Measurements from ENCODE around the gene CFB.
A peak's percentile ranks its signal among the peaks of the same experiment; 100 is the strongest.

The CFB gene

DNA sequence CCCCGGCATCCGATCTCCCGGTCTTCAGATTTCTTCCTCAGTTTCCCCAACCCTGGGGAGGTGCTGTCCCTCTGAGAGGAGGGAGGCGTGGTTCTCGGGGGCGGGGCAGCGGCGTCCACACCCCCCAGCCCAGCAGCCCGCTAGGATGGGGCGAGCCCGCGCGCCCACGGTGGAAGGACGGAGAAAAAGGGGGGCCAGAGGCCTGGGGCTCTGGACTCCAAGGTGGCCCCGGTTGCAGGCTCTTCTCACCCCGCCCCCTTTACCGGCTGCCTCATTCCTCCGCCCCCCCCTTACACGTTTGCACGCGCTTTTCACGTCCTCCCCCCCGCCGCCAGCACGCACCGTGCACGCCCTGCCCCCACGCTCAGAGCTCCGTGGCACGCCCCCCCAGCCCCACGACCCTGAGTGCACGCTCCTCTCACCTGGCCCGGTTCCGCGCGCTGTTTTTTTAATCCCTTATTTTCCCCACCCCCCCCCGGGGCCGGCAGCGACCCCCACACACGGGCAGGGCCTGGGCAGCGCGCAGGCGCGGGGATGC lies 44.4 kb upstream of the CFB start:
- ATAC-seq, result peak; percentile 14; the same call in 2 of the 3 replicates

DNA sequence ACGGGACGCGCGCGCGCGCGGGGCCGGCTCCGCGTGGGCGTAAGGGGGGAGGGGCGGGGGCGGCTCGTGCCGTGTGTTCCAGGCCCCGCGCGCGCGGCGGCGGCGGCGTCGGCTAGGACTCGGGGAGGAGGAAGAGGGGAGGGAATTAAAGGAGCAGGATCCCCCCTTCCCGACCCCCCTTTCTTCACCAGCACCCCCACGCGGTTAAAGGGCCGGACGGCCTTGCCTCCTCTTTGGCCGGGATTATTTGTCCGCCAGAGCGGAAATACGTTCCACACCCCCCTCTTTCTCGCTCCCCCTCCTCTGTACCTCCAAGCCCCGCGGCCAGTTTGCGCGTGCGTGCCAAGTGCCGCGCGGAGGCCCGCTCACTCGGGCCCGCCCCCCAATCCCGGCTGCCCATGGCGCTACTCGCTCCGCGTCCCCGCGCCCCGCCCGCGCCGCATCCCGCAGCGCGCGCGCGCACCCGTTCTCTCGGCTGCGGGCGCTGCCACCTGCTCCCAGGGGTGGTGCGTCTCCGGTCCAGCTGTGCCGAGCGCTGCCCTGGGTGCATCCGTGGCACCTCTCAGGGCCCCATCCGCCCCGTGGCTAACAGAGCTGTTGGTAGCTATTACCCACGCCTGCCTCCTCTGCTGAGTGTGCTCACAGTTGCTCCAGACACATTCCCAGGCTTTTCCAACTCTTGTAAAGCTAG lies 43.8 kb upstream of the CFB start, which contains the start of gene ZBTB12:
Gene ZBTB12 (minus strand): TSS at position 134 of the 691 bp plus-strand sequence. CDS start 781 bp downstream, outside the sequence.
- peak; percentile 76 for ATAC-seq
- TF ChIP-seq TOX (CRISPR knock-in tag; IDR thresholded peaks at IDR 0.05; ENCODE audit: borderline replicate concordance) (no peak), SNAI2 (CRISPR knock-in tag; IDR thresholded peaks at IDR 0.05) (peak; percentile 62; the same call in 1 of the 2 replicates)
- TF ChIP-seq, protein P1, sequence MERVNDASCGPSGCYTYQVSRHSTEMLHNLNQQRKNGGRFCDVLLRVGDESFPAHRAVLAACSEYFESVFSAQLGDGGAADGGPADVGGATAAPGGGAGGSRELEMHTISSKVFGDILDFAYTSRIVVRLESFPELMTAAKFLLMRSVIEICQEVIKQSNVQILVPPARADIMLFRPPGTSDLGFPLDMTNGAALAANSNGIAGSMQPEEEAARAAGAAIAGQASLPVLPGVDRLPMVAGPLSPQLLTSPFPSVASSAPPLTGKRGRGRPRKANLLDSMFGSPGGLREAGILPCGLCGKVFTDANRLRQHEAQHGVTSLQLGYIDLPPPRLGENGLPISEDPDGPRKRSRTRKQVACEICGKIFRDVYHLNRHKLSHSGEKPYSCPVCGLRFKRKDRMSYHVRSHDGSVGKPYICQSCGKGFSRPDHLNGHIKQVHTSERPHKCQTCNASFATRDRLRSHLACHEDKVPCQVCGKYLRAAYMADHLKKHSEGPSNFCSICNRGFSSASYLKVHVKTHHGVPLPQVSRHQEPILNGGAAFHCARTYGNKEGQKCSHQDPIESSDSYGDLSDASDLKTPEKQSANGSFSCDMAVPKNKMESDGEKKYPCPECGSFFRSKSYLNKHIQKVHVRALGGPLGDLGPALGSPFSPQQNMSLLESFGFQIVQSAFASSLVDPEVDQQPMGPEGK (CRISPR knock-in tag; IDR thresholded peaks at IDR 0.05; ENCODE audit: borderline replicate concordance), result peak; percentile 20; the same call in 1 of the 2 replicates
- TF ChIP-seq, protein P2, sequence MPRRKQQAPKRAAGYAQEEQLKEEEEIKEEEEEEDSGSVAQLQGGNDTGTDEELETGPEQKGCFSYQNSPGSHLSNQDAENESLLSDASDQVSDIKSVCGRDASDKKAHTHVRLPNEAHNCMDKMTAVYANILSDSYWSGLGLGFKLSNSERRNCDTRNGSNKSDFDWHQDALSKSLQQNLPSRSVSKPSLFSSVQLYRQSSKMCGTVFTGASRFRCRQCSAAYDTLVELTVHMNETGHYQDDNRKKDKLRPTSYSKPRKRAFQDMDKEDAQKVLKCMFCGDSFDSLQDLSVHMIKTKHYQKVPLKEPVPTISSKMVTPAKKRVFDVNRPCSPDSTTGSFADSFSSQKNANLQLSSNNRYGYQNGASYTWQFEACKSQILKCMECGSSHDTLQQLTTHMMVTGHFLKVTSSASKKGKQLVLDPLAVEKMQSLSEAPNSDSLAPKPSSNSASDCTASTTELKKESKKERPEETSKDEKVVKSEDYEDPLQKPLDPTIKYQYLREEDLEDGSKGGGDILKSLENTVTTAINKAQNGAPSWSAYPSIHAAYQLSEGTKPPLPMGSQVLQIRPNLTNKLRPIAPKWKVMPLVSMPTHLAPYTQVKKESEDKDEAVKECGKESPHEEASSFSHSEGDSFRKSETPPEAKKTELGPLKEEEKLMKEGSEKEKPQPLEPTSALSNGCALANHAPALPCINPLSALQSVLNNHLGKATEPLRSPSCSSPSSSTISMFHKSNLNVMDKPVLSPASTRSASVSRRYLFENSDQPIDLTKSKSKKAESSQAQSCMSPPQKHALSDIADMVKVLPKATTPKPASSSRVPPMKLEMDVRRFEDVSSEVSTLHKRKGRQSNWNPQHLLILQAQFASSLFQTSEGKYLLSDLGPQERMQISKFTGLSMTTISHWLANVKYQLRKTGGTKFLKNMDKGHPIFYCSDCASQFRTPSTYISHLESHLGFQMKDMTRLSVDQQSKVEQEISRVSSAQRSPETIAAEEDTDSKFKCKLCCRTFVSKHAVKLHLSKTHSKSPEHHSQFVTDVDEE (CRISPR knock-in tag; IDR thresholded peaks at IDR 0.05), result peak; percentile 71; the same call in 1 of the 2 replicates

More for the DNA sequence above, 44.4 kb upstream of the CFB start:
- TF ChIP-seq, protein P2 (CRISPR knock-in tag; IDR thresholded peaks at IDR 0.05), result 0 out of 2 replicates have a peak, but pooled peaks have one; percentile 18
- TF ChIP-seq ZNF70 (CRISPR knock-in tag; IDR thresholded peaks at IDR 0.05), result no peak
- TF ChIP-seq, protein P1 (CRISPR knock-in tag; IDR thresholded peaks at IDR 0.05; ENCODE audit: borderline replicate concordance), result 0 out of 2 replicates have a peak, but pooled peaks have one; percentile 27

DNA sequence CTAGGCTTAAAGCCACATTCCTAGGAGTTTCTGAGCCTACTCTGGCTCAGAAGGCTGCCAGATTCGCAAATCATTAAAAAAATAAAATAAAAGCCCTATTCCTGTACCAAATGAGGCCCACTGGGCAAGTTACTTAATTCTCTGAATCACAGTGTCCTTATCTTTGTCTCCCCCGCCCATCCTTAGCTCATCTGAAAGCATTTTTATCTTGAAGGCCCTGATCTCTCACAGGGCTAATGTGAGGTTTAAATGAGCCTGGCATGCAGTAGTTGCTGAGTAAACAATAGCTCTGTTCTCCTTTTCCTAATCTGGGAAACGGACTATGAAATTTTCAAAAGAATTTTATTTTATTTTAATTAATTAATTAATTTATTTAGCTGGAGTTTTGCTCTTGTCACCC lies 41.9 kb upstream of the CFB start:
- TF ChIP-seq, protein P3, sequence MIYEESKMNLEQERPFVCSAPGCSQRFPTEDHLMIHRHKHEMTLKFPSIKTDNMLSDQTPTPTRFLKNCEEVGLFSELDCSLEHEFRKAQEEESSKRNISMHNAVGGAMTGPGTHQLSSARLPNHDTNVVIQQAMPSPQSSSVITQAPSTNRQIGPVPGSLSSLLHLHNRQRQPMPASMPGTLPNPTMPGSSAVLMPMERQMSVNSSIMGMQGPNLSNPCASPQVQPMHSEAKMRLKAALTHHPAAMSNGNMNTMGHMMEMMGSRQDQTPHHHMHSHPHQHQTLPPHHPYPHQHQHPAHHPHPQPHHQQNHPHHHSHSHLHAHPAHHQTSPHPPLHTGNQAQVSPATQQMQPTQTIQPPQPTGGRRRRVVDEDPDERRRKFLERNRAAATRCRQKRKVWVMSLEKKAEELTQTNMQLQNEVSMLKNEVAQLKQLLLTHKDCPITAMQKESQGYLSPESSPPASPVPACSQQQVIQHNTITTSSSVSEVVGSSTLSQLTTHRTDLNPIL (CRISPR knock-in tag; IDR thresholded peaks at IDR 0.05; ENCODE audit: low read depth), result no peak
- no peak; the same call in 1 of the 2 replicates for TF ChIP-seq ISL1 (CRISPR knock-in tag; IDR thresholded peaks at IDR 0.05)
- TF ChIP-seq, protein P4, sequence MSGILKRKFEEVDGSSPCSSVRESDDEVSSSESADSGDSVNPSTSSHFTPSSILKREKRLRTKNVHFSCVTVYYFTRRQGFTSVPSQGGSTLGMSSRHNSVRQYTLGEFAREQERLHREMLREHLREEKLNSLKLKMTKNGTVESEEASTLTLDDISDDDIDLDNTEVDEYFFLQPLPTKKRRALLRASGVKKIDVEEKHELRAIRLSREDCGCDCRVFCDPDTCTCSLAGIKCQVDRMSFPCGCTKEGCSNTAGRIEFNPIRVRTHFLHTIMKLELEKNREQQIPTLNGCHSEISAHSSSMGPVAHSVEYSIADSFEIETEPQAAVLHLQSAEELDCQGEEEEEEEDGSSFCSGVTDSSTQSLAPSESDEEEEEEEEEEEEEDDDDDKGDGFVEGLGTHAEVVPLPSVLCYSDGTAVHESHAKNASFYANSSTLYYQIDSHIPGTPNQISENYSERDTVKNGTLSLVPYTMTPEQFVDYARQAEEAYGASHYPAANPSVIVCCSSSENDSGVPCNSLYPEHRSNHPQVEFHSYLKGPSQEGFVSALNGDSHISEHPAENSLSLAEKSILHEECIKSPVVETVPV (CRISPR knock-in tag; IDR thresholded peaks at IDR 0.05), result no peak
- TF ChIP-seq ZNF565 (CRISPR knock-in tag; conservative IDR thresholded peaks at IDR 0.05; ENCODE audit: low read depth), result no peak
- TF ChIP-seq RARB (CRISPR knock-in tag; IDR thresholded peaks at IDR 0.05), result no peak
- TF ChIP-seq OSR1 (CRISPR knock-in tag; IDR thresholded peaks at IDR 0.05), result no peak
- no peak for ATAC-seq

DNA sequence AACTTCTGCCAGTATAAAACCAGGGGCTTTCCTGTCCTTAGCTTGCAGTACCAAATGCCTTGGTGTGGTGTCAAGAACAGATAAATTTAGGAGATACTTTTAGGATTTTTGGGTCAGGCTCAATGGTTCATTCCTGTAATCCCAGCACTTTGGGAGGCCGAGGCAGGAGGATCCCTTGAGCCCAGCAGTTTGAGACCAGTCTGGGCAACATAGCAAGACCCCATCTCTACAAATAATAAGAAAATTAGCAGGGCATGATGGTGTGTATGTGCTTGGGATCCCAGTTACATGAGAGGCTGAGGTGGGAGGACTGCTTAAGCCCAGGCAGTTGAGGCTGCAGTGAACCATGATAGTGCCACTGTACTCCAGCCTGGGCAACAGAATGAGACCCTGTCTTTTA lies 40.9 kb upstream of the CFB start:
- no peak for ATAC-seq
- no peak for TF ChIP-seq TOX (CRISPR knock-in tag; IDR thresholded peaks at IDR 0.05; ENCODE audit: borderline replicate concordance)
- TF ChIP-seq ZFP3 (CRISPR knock-in tag; IDR thresholded peaks at IDR 0.05), result no peak
- TF ChIP-seq, protein P5, sequence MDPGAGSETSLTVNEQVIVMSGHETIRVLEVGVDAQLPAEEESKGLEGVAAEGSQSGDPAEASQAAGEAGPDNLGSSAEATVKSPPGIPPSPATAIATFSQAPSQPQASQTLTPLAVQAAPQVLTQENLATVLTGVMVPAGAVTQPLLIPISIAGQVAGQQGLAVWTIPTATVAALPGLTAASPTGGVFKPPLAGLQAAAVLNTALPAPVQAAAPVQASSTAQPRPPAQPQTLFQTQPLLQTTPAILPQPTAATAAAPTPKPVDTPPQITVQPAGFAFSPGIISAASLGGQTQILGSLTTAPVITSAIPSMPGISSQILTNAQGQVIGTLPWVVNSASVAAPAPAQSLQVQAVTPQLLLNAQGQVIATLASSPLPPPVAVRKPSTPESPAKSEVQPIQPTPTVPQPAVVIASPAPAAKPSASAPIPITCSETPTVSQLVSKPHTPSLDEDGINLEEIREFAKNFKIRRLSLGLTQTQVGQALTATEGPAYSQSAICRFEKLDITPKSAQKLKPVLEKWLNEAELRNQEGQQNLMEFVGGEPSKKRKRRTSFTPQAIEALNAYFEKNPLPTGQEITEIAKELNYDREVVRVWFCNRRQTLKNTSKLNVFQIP (CRISPR knock-in tag; IDR thresholded peaks at IDR 0.05; ENCODE audit: borderline replicate concordance, low read depth), result no peak
- TF ChIP-seq GLIS3 (CRISPR knock-in tag; IDR thresholded peaks at IDR 0.05), result no peak
- TF ChIP-seq CSDC2 (CRISPR knock-in tag; IDR thresholded peaks at IDR 0.05), result no peak
- TF ChIP-seq ZC3H10 (CRISPR knock-in tag; IDR thresholded peaks at IDR 0.05), result no peak
- no peak for TF ChIP-seq ISL1 (CRISPR knock-in tag; IDR thresholded peaks at IDR 0.05)
- TF ChIP-seq SNAI2 (CRISPR knock-in tag; IDR thresholded peaks at IDR 0.05), result no peak
- TF ChIP-seq ARNTL (CRISPR knock-in tag; IDR thresholded peaks at IDR 0.05; ENCODE audit: borderline replicate concordance, low read depth), result no peak
- TF ChIP-seq, protein P4 (CRISPR knock-in tag; IDR thresholded peaks at IDR 0.05), result no peak
